NB4 (cell line): ENCODE measurements around the gene DDX46.

Experiments used
- MYC ChIP-seq: IDR thresholded peaks from 2 replicates; pipeline ENCODE4 v1.6.1; 2011; ENCODE audit warnings: low read depth, low read length
- POLR2A ChIP-seq: IDR thresholded peaks from 2 replicates; pipeline ENCODE4 v1.6.1; 2011; ENCODE audit warnings: mild to moderate bottlenecking; ENCODE audit not compliant: insufficient read length; ENCODE audit errors: extremely low read depth
- TF ChIP-seq, protein P1 (sequence below): IDR thresholded peaks from one replicate; pipeline ENCODE4 v1.5.1; 2012; ENCODE audit warnings: low read depth, low read length

DNA sequence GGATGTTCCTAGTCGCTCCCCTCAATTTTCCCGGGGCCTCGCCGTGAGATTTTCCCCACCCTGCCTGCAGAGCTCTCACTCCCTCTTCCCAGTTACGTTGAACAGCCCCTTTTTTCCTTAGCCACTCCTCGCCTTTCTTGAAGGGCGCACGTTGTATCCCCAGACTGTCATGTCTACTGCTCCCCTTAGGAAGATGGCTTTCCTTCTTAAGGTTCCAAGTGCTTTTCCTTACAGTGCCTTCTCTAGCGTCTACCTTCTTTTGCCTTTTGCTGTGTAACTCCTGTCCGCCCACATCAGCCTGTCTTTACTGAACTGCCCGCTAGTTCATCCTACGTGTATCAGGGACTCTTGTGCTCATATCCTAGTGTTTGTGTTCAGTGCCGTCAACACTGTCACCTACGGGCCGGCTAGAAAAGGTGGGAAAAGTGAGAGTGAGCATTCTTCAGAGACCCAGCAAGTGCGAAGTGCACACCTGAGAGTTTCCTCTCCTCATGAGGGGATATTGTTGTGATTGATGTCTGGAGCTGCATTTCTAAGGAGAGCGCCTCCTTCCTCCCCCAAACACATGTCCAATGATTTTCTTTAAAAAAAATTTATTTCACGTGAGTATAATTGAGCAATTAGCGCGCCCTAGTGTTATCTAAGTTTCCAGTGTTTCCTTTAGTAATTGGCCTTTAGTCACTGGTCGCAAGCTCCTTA, 19.5 kb upstream of the DDX46 start:
- TF ChIP-seq, protein P1, sequence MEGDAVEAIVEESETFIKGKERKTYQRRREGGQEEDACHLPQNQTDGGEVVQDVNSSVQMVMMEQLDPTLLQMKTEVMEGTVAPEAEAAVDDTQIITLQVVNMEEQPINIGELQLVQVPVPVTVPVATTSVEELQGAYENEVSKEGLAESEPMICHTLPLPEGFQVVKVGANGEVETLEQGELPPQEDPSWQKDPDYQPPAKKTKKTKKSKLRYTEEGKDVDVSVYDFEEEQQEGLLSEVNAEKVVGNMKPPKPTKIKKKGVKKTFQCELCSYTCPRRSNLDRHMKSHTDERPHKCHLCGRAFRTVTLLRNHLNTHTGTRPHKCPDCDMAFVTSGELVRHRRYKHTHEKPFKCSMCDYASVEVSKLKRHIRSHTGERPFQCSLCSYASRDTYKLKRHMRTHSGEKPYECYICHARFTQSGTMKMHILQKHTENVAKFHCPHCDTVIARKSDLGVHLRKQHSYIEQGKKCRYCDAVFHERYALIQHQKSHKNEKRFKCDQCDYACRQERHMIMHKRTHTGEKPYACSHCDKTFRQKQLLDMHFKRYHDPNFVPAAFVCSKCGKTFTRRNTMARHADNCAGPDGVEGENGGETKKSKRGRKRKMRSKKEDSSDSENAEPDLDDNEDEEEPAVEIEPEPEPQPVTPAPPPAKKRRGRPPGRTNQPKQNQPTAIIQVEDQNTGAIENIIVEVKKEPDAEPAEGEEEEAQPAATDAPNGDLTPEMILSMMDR = peak; percentile 18
- no peak for TF ChIP-seq MYC
- TF ChIP-seq POLR2A = no peak
